HG02884 (cell line): ENCODE measurements around the gene OPN4.
"Not testable (repeated sequence)": the region's sequence is repeated elsewhere in the genome, so short reads cannot be mapped to it uniquely, and the experiment has no call there.

ENCODE experiments used
- ATAC-seq: cut with Tn5 transposase; IDR thresholded peaks from one replicate; pipeline ENCODE4 v1.9.1; 2021; ENCODE audit warnings: mild to moderate bottlenecking, moderate library complexity; ENCODE audit not compliant: unreplicated experiment

The OPN4 gene

DNA sequence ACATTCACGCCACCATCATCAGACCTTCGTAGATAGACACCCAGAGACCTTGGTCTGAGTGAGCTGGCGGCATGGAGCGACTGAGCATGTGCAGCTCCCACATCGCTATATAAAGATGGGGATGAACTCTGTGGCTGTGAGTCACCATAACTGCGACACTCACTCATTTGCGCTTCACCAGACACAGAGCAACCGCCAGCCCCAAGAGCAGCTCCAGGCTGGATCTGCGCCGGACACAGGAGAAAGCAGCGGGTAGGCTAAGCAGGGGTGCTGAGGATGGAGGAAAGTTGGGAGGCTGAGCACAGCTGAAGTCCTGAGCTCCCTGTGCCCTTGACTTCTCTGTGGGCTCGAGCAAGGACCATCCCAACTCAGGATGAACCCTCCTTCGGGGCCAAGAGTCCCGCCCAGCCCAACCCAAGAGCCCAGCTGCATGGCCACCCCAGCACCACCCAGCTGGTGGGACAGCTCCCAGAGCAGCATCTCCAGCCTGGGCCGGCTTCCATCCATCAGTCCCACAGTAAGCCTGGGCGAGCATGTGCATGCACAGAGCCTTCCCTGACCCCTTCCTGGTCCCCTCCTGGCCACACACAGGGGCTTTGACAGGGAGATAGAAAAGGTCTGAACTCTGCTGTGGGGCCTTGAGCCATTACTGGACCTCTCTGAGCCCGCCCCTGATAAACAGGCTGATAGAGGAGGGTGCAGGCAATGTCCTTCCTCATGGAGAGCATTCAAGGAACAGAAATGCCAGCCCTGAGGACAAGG, at the start of gene OPN4:
Gene OPN4, plus strand, starts transcription at position 137 of the 762 bp plus-strand sequence. Its CDS starts 237 bp downstream, at position 374.
- no peak for ATAC-seq

DNA sequence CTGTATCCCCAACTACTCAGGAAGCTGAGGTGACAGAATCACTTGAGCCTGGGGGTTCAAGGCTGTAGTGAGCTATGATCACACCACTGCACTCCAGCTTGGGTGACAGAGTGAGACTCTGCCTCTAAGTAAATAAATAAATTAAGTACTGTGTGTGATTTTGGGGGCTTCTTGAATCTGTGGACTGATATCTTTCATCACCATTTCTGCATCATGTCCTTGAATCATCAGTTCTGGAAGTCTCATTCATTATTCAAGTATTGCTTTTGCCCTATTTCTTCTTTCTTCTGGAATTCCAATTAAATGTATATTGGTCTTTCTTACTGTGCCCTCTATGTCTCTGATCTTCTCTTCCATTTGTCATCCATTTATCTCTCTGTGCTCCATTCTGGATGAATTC, 46.7 kb upstream of the OPN4 start:
- no peak for ATAC-seq

GRCh38 chr10:86609920-86610319, 44.4 kb upstream of the OPN4 start:
- ATAC-seq, result no peak

GRCh38 chr10:86611386-86611785, 43.0 kb upstream of the OPN4 start:
- no peak for ATAC-seq

DNA sequence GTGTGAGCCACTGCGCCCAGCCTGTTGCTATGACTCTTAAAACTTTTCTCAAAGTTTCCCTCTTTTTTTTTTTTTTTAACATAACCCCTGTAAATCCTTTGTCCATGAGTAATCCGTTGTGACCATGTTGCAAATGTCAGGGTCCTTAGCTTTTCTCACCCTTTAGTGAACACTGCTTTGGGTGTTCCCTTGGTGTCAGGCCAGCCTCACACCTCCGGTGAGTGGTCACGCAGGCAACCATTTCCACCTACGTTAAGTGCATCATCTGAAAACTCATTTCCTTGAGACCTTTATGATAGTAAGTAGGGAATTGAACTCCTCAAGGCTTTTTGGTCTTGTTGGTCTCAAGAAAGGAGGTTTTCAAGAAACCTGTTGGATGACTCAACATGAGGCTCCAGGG, 41.3 kb upstream of the OPN4 start:
- ATAC-seq, result no peak

DNA sequence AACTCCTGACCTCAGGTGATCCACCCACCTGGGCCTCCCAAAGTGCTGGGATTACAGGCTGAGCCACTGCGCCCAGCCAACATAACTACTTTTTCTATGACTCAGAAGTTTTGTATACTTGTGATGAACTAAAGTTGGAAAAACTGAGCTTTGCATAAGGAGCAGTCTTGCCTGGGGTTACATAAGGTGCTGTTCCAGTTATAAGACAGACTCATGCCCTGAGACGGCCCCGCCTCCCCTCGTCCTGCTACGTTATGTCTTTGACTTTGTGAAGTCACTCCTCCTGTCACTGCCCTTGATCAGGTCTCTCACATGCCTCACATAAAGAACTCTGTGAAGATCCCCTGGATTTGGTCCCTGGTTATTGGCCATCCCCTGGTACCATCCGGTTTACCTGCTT, 40.4 kb upstream of the OPN4 start:
- ATAC-seq, result no peak

DNA sequence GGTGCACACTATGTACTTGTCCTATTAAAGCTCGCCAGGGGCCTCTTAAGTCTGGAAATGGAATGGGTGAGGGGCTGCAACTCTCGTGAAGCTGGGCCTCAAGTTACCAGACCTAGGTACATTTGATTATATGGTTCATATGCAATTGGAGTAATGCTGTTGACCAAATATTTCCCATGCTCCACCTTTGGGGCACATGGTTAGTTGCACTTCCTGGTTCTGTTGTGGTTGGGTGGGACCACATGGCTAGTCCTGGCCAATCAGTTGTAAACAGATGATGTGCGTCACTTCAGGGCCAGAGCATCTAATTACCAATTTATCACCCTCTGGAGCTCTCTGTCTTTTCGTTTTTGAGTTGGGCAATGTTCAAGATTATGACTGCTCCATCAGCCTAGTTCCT, 39.5 kb upstream of the OPN4 start:
- ATAC-seq, result no peak

GRCh38 chr10:86617278-86617677, 37.1 kb upstream of the OPN4 start:
- not testable (repeated sequence) for ATAC-seq

DNA sequence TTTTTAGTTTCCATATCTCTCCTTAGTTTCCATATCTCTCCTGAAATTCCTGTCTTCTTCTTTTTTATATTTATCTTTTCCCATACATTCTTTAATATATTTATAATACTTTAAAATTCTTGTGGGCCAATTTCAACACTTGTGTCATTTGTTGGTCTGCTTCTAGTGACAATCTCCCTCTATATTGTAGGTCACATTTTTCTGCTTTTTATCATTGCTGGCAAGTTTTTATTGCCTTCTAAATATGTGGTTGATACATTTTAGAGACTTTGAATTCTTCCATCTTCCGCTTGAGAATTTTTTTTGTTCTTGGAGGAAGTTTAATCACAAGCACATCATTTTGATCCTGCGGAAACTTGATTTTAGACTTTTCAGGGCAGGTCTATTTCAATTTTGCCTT, 26.0 kb upstream of the OPN4 start:
- ATAC-seq, result no peak

DNA sequence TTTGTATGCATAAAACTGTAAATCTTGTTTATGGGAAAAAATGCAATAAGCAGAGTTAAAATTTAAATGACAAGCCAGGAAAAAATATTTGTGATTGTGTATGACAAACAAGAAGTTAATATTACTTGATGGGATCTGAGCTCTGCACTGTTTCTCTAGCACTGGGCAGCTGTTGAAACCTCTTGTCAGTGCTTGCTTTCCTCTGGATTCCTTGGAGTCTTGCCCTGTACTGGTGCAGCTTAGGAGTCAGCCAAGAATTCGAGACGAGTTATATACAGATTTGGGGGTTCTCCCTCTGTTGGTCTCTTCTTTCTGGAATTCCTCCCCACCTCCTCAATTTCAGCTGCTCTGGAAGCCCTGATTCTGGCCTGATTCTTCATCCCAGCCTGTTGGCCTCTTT, 24.3 kb upstream of the OPN4 start:
- ATAC-seq, result no peak

- ATAC-seq, result no peak
These were observed 22.1 kb upstream of the OPN4 start for GRCh38 chr10:86632009-86632800.

GRCh38 chr10:86632951-86633350, 21.4 kb upstream of the OPN4 start:
- ATAC-seq, result no peak

- no peak for ATAC-seq
These were observed 18.9 kb upstream of the OPN4 start for GRCh38 chr10:86635402-86635801.

DNA sequence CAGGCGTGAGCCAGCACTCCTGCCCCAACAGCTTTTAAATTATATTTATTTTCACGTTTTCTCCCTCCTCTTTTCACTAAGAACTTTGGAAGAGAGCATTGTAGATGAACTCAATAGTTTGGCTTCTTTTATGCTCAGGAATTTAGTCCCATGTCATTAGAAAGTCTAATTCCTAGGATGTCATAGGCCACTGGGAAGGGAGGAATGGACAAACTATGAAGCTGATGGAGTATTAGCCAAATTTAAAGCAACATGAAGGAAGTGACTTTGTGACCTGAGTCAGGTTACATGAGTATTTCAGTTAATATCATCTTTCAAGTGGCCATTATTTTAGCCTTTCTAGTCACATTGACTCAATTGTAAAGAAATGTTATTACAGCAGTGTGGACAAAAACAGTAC, 18.0 kb upstream of the OPN4 start:
- no peak for ATAC-seq

GRCh38 chr10:86642021-86642420, 12.3 kb upstream of the OPN4 start:
- ATAC-seq, result no peak

- ATAC-seq, result no peak
These were observed 11.8 kb upstream of the OPN4 start for GRCh38 chr10:86642499-86642898.

DNA sequence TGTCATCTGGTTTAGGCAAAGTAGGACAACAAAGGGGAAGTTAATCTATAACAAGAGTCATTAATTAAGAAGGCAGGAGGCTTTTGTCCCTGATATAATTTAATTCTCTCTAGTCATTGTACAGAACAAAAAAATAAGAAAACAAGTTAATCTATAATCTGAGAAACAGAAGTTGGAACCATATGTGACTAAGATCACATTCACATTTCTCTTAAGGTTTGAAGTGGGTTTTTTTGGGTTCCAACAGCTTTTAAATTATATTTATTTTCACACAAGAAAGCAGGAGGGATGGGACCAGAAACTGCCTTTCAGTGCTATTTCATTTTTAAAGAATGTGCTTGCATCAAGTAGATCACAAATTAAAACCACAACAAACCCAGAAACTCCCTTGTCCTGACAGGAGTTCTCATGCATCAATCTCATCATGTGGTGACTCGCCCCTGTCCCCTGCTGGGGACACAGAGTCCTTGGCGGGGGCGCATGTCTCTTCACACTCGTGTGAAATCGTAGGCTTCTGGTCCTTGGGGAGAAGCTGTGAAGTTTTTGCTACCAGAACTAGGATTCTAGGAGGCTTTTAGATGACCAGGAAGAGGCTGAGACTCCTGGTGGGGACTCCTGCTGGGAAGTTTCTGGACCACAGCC, 10.1 kb upstream of the OPN4 start:
- no peak for ATAC-seq

DNA sequence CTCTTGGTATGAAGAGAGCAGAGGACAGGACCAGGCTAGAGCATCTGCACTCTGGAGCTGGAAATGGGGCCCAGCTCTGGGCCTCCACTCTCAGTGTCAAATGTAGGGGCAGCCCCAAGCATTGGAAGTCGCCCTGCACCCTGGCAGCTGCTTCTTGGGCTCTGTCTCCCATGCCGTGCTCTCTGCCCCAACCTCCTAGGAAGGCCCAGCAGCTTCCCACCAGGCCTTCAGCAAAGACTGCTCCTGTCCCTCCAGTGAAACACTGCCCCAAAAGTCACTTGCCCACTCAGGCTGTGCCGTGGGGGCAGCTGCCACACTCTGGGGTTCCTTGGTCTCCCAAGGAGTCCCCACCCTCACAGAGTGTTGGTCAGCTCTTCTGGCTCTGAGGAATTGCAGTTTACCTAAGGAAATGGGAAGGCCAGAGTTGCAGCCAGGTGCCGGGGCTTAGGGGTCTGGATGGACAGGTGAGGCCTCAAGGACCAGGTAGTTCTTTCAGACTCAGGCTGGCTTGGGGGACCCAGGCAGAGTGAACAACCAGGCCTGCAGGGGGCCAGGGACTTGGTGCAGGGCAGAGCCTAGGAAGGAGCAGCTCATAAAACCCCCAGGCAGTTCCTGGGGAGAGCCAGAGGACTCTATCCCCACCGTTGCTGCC, 9.4 kb upstream of the OPN4 start:
- ATAC-seq, result no peak

DNA sequence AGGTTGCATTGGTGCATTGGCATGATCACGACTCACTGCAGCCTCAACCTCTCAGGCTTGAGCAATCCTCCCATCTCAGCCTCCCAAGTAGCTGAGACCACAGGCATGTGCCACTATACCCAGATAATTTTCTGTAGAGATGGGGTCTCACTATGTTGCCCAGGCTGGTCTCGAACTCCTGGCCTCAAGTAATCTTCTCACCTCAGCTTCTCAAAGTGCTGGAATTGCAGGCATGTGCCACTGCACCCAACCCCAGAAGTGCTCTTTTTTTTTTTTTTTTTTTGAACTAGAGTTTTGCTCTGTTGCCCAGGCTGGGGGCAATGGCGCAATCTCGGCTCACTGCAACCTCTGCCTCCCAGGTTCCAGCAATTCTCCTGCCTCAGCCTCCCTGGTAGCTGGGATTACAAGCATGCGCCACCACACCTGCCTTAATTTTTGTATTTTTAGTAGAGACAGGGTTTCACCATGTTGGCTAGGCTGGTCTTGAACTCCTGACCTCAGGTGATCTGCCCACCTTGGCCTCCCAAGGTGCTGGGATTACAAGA, 8.7 kb upstream of the OPN4 start:
- not testable (repeated sequence) for ATAC-seq

DNA sequence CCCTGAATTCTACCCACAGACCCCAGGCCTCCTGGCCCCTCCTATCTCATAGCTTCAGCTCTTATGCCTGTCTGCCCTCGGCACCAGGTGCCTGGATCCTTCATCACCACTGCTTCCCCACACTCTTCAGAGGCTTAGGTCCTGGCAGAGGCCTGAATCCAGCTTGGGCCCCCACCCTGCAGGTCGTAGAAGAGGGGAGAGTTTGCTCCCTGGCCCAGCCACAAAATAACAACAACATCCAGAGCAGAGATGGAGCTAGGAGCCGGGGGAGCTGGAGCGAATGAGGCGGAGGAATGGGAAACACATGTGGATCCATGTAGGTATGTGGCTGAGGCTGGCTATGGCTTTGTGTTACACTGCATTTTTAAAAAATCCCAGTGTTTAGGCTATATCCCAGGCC, 7.8 kb upstream of the OPN4 start:
- no peak for ATAC-seq

- no peak for ATAC-seq
These were observed 7.4 kb upstream of the OPN4 start for GRCh38 chr10:86646933-86647332.
